HG02852 (cell line): ENCODE measurements around the gene TASL.
"Not testable (repeated sequence)": the region's sequence is repeated elsewhere in the genome, so short reads cannot be mapped to it uniquely, and the experiment has no call there.

Source experiments
- ATAC-seq: cut with Tn5 transposase; IDR thresholded peaks from one replicate; pipeline ENCODE4 v1.9.1; 2021; ENCODE audit warnings: mild to moderate bottlenecking, moderate library complexity; ENCODE audit not compliant: unreplicated experiment

Gene TASL

GRCh38 chrX:30580641-30581040 is 3.1 kb upstream of the TASL start:
- ATAC-seq, result no peak

- ATAC-seq, result no peak
Observed at GRCh38 chrX:30576881-30577280, 685 bp downstream of the TASL start.

GRCh38 chrX:30573125-30573524 is 4.4 kb downstream of the TASL start:
- no peak for ATAC-seq

GRCh38 chrX:30572678-30573077 is 4.9 kb downstream of the TASL start:
- ATAC-seq, result no peak

- ATAC-seq, result no peak
Observed at GRCh38 chrX:30572004-30572403, 5.6 kb downstream of the TASL start.

- no peak for ATAC-seq
Observed at GRCh38 chrX:30570505-30570904, 7.1 kb downstream of the TASL start.

- peak; percentile 76 for ATAC-seq
Observed at GRCh38 chrX:30568136-30568535, 9.4 kb downstream of the TASL start.

GRCh38 chrX:30563070-30563469 is 14.5 kb downstream of the TASL start:
- ATAC-seq, result not testable (repeated sequence)

- ATAC-seq, result no peak
Observed at GRCh38 chrX:30561191-30561590, 16.4 kb downstream of the TASL start.

GRCh38 chrX:30538271-30538670 is 39.3 kb downstream of the TASL start:
- peak; percentile 86 for ATAC-seq

- no peak for ATAC-seq
Observed at GRCh38 chrX:30533835-30534234, 43.7 kb downstream of the TASL start.

- no peak for ATAC-seq
Observed at GRCh38 chrX:30533266-30533665, 44.3 kb downstream of the TASL start.

- no peak for ATAC-seq
Observed at GRCh38 chrX:30530606-30531005, 47.0 kb downstream of the TASL start.

GRCh38 chrX:30525732-30526131 is 51.8 kb downstream of the TASL start:
- ATAC-seq, result no peak

GRCh38 chrX:30521440-30522182 is 56.0 kb downstream of the TASL start:
- no peak for ATAC-seq

- peak; percentile 52 for ATAC-seq
Observed at GRCh38 chrX:30513284-30513683, 64.3 kb downstream of the TASL start.
